Fibroblast of pulmonary artery (primary cell): Measurements from ENCODE around the gene GAL3ST1.

ENCODE experiments used
- DNase-seq: peaks from one replicate; pipeline ENCODE4 v3.0.0-alpha.2; 2010; ENCODE audit warnings: low read depth
- H3K4me3 ChIP-seq: replicated peaks from 2 replicates; pipeline ENCODE4 v1.5.1; 2011; ENCODE audit warnings: low read depth, mild to moderate bottlenecking, control low read depth, low read length, moderate library complexity
- TF ChIP-seq, protein P1 (sequence below): IDR thresholded peaks from 2 replicates; pipeline ENCODE4 v1.5.1; 2011; ENCODE audit warnings: mild to moderate bottlenecking, control low read depth, low read length, inconsistent platforms; ENCODE audit errors: missing control alignments

Gene GAL3ST1

DNA sequence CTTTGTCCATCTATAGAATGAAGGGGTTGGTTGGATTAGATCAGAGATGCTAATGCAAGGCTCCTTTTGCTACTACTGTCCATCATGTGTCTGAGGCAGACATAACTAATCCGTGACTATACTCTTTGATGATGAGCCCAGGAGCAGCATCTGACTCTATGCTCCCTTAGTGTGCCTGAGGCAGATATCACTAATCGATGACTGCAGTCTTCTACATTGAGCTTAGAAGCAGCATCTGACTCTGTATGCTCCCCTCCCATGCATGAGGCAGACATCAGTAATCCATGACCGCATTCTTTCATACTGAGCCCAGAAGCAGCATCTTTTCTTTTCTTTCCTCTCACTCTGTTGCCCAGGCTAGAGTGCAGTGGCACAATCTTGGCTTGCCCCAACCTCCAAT is 36.7 kb upstream of the GAL3ST1 start:
- no peak for DNase-seq
- no peak overlapping the region for H3K4me3 ChIP-seq
- TF ChIP-seq, protein P1, sequence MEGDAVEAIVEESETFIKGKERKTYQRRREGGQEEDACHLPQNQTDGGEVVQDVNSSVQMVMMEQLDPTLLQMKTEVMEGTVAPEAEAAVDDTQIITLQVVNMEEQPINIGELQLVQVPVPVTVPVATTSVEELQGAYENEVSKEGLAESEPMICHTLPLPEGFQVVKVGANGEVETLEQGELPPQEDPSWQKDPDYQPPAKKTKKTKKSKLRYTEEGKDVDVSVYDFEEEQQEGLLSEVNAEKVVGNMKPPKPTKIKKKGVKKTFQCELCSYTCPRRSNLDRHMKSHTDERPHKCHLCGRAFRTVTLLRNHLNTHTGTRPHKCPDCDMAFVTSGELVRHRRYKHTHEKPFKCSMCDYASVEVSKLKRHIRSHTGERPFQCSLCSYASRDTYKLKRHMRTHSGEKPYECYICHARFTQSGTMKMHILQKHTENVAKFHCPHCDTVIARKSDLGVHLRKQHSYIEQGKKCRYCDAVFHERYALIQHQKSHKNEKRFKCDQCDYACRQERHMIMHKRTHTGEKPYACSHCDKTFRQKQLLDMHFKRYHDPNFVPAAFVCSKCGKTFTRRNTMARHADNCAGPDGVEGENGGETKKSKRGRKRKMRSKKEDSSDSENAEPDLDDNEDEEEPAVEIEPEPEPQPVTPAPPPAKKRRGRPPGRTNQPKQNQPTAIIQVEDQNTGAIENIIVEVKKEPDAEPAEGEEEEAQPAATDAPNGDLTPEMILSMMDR, result no peak

DNA sequence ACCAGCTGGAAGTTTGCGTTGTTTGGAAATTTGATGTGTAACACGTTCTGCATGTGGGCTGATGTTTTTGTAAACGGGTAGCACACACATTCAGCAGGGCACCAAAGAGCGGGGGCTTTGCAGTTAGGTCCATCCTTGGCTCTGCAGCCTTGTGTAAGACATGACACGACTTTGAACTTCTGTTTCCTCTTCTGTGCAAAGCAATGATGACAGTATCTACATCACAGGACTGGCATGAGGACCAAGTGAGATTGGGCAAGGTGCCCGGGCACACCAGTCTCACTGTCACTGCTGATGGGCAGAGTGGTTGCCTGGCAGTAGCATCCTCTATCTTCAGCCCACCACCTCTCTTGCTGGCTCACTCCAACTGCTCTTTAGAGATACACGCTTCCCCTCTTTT is 35.8 kb upstream of the GAL3ST1 start:
- H3K4me3 ChIP-seq, result no peak overlapping the region
- no peak for DNase-seq
- TF ChIP-seq, protein P1, result no peak

DNA sequence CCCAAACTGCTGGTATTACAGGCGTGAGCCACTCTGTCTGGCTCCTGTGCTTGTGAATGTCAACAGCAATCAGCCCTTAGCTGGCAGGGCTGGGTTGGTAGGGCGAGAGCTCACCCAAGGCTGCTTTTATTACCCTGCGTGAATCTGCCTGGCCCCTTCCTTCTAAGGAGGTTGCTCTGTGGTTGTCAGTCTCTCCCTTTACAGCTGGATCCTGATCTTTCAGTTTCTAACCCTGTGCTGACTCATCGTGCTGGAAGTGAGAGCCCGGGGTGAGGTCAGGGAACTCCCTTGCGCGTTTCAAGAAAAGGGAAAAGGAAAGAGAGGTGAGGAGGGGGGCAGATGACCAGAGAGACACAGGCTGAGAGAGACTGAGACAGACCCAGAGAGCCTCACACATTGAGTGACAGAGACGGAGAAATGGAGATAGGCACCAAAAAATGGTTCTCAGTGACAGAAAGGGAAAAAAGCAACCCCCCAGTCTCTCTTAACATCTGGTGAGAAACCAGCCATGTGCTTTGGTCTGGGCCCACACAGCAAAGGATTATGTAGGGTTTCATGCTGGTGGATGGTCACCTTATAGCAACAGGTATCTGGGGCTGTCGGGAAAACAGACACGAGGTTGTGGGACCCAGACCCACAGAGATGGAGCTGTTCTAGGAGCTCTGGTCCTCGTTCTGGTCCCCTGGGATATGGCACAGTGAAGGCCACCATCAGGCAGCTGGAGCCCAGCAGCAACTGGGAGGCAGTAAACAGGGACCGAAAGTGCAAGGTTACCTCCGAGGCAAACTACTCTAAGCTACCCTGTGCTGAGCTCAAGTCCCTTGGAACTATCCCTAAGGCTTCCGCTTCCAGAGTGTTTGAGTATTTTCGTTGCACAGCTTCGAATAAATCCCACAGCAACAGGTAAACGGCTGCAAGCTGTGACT is 35.1 kb upstream of the GAL3ST1 start:
- TF ChIP-seq, protein P1, result no peak
- H3K4me3 ChIP-seq, result no peak overlapping the region
- DNase-seq, result peak; percentile 78

DNA sequence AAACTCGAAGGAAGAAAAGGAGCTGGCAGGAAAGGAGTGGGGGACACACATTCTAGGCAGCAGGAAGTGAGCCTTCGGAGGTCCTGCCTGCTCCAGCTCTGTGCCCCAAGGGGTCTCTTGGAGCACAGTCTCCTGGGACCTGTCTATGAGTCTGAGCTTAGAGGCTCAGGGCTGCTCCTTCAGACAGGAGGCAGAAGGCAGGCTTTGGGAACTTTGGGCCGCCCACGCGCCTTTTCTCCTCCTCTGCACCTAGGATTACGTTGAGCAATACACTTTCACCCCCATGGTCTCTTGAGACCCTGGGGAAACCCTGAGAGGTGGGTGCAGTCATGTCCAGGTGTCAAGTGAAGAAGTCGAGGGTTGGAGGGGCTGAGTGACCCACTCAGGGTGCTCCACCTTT is 33.5 kb upstream of the GAL3ST1 start:
- TF ChIP-seq, protein P1, result no peak
- DNase-seq, result no peak
- H3K4me3 ChIP-seq, result peak overlapping the region; percentile 57

DNA sequence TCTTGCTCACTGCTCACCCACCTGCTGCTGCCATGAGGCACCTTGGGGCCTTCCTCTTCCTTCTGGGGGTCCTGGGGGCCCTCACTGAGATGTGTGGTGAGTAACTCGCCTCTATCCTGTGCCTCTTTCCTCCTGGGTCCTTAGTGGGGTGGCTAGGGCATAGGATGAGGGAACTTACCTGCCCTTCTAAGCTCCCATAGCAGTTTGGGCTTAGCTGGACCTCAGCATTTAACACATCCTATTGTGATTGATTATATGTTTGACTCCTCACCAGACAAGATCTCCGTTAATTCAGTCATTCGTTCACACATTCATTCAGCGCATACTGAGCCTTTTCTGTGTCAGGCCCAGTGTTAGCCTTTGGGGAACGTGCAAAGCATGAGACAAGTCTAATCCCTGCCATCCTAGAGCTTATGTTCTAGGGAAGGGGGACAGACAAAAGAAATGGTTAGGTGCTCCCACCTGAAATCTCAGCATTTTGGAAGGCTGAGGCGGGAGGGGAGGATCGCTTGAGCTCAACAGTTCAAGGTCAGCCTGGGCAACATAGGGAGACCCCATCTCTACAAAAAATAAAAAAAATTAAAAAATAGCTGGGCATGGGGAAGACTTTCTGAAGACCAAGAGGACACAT is 33.0 kb upstream of the GAL3ST1 start:
- DNase-seq, result no peak
- TF ChIP-seq, protein P1, result no peak
- peak overlapping the region; percentile 57 for H3K4me3 ChIP-seq

DNA sequence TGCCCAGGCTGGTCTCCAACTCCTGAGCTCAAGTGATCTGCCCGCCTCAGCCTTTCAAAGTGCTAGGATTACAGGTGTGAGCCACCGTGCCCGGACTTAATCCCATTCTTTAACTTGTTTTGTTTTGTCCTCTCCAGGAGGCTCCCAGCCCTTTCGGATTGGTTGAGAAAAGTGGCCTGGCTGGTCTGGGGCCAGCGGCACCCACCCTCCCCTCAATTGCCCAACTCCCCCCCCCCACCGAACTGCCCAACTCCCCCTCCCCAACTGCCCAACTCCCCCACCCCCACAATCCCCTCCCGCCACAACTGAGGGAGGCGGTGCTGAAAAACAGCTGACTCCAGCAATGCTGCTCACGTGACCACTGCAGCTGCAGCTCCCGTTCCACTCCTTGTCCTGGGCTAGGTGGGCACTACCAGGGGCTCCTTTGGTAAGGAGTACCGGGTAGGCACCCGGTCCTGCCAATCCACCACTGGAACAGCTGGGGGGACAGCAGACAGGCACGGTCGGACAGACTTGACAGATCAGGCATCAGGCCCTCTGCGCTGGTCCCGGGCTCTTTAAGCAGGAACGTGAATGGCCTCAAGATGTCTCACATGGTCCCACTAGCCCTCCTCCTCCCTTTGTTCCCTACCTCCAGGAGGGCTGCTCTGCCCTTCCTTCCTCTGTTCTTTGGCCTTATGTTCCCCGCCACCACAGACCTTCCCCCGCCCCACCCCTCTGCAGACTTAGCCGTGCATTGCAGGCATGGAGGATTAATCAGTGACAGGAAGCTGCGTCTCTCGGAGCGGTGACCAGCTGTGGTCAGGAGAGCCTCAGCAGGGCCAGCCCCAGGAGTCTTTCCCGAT is 32.2 kb upstream of the GAL3ST1 start, which contains the start of gene TCN2:
TCN2 (plus strand) TSS at position 720 of the 845 bp plus-strand sequence. CDS start 158 bp downstream, outside the sequence.
- peak; percentile 89 for DNase-seq

More for the DNA sequence above, 32.2 kb upstream of the GAL3ST1 start, which contains the start of gene TCN2:
- H3K4me3 ChIP-seq, result peak within 1 kb of the TSS; percentile 57
- TF ChIP-seq, protein P1, result no peak
